Activated CD4-positive, alpha-beta T cell treated with anti-CD3 and anti-CD28 coated beads for 24 hours (primary cell): Measurements from ENCODE around the gene COL4A2.

ENCODE experiments used
- DNase-seq, 2 donors: peaks; one replicate each; pipeline ENCODE4 v3.0.0-alpha.2; 2020; ENCODE audit warnings: low read depth in 2 of 2

The COL4A2 gene

GRCh38 chr13:110290153-110290552 lies 16.9 kb upstream of the COL4A2 start:
- DNase-seq, result no peak

- no peak for DNase-seq
These were observed 16.3 kb upstream of the COL4A2 start for GRCh38 chr13:110290826-110291225.

GRCh38 chr13:110291286-110291685 lies 15.8 kb upstream of the COL4A2 start:
- DNase-seq, result no peak

- DNase-seq, result no peak
These were observed 14.0 kb upstream of the COL4A2 start for GRCh38 chr13:110293037-110293436.

- no peak for DNase-seq
These were observed 13.4 kb upstream of the COL4A2 start for GRCh38 chr13:110293649-110294048.

- DNase-seq, result no peak
These were observed 12.9 kb upstream of the COL4A2 start for GRCh38 chr13:110294146-110294545.

GRCh38 chr13:110294622-110295021 lies 12.5 kb upstream of the COL4A2 start:
- DNase-seq, result no peak

GRCh38 chr13:110297011-110297410 lies 10.1 kb upstream of the COL4A2 start:
- DNase-seq, result no peak

- no peak for DNase-seq
These were observed 9.1 kb upstream of the COL4A2 start for GRCh38 chr13:110297766-110298504.

GRCh38 chr13:110298505-110299282 lies 8.4 kb upstream of the COL4A2 start:
- peak in 1 of 2 donors; percentile 22 for DNase-seq

- no peak for DNase-seq
These were observed 7.7 kb upstream of the COL4A2 start for GRCh38 chr13:110299283-110299840.

- DNase-seq, result no peak
These were observed 6.8 kb upstream of the COL4A2 start for GRCh38 chr13:110300090-110300815.

GRCh38 chr13:110301083-110301482 lies 6.0 kb upstream of the COL4A2 start:
- no peak for DNase-seq

- DNase-seq, result no peak
These were observed 5.2 kb upstream of the COL4A2 start for GRCh38 chr13:110301606-110302553.

- DNase-seq, result no peak
These were observed 4.1 kb upstream of the COL4A2 start for GRCh38 chr13:110302997-110303396.

GRCh38 chr13:110303644-110304043 lies 3.4 kb upstream of the COL4A2 start:
- DNase-seq, result no peak

GRCh38 chr13:110304256-110304655 lies 2.8 kb upstream of the COL4A2 start:
- DNase-seq, result no peak

- no peak for DNase-seq
These were observed 2.1 kb upstream of the COL4A2 start for GRCh38 chr13:110305001-110305400.

GRCh38 chr13:110305544-110305943 lies 1.5 kb upstream of the COL4A2 start:
- no peak for DNase-seq

- no peak for DNase-seq
These were observed 1.1 kb upstream of the COL4A2 start for GRCh38 chr13:110305949-110306339.

GRCh38 chr13:110306340-110306959 lies 634 bp upstream of the COL4A2 start:
- DNase-seq, result no peak
